Lung (tissue), 12 donors: ENCODE results near the gene CEACAM7. TPM values are rescaled to one million over a fixed set of nuclear protein-coding genes. Genes with fewer than 3 reads are reported as not detected.
A peak's percentile ranks its signal among the peaks of the same experiment; 100 is the strongest.

Experiments used
- ATAC-seq: fragments of 200-7000 bp; cut with Tn5 transposase; one replicate; pipeline ENCODE4 v1.9.1; 2020; ENCODE audit warnings: moderate number of reproducible peaks; ENCODE audit not compliant: insufficient read depth, low FRiP score
- DNase-seq, 3 donors: peaks; one replicate each; pipeline ENCODE4 v3.0.0-alpha.2; 2013 to 2017
- H3K27ac ChIP-seq, 2 donors: one replicate each; pipeline ENCODE4 v1.5.1; 2013; ENCODE audit warnings: mild to moderate bottlenecking in 2 of 2, moderate library complexity in 2 of 2, control low read depth in 1 of 2, inconsistent platforms in 1 of 2, low read depth in 1 of 2, low read length in 1 of 2
- H3K27me3 ChIP-seq, 3 donors: one replicate each; pipeline ENCODE4 v1.5.1; 2013; ENCODE audit warnings: low read length in 2 of 3; ENCODE audit not compliant: control insufficient read depth in 3 of 3, insufficient read depth in 3 of 3
- H3K36me3 ChIP-seq, 4 donors: one replicate each; pipeline ENCODE4 v1.5.1; 2013; ENCODE audit warnings: low read length in 4 of 4, mild to moderate bottlenecking in 1 of 4, moderate library complexity in 1 of 4; ENCODE audit not compliant: control insufficient read depth in 4 of 4, insufficient read depth in 4 of 4
- H3K4me1 ChIP-seq, 5 donors: one replicate each; pipeline ENCODE4 v1.5.1; 2013; ENCODE audit warnings: low read length in 5 of 5, mild to moderate bottlenecking in 2 of 5, moderate library complexity in 1 of 5; ENCODE audit not compliant: control insufficient read depth in 5 of 5, insufficient read depth in 5 of 5
- H3K4me3 ChIP-seq: one replicate; pipeline ENCODE4 v1.5.1; 2013; ENCODE audit warnings: mild to moderate bottlenecking, control low read depth, moderate library complexity
- H3K9ac ChIP-seq, 2 donors: one replicate each; pipeline ENCODE4 v1.5.1; 2013; ENCODE audit warnings: low read length in 2 of 2, control low read depth in 1 of 2; ENCODE audit not compliant: insufficient read depth in 1 of 2
- H3K9me3 ChIP-seq, 4 donors: one replicate each; pipeline ENCODE4 v1.5.1; 2013; ENCODE audit warnings: low read length in 3 of 4, mild to moderate bottlenecking in 1 of 4, moderate library complexity in 1 of 4; ENCODE audit not compliant: control insufficient read depth in 4 of 4, insufficient read depth in 3 of 4
- WGBS, 2 donors: extraction: QIAGEN DNeasy Blood & Tissue Kit; methylation state at CpG; one replicate each; pipeline ENCODE4 v1.1.7; 2013; 5-methylcytosine and 5-hydroxymethylcytosine counted together
- polyA plus RNA-seq, 2 donors: library from polyadenylated mRNA; stranded (reverse); fragments of 200-250 nt; gene quantifications; one replicate each; pipeline ENCODE4 v1.2.1, GENCODE V29; 2013
- total RNA-seq, 2 donors: library from RNA; depleted of rRNA in 1 of 2; stranded (reverse); fragments of >200 nt in 1 of 2; gene quantifications; one replicate each; pipeline ENCODE4 v1.2.1, GENCODE V29; 2014 to 2021
- TF ChIP-seq, protein P1 (sequence below): IDR thresholded peaks from 2 replicates; pipeline ENCODE4 v1.5.1; 2012; ENCODE audit warnings: mild to moderate bottlenecking; ENCODE audit errors: control extremely low read depth, extremely low read depth
- donor health status: control.
- donor health status: control.
- donor health status: Bipolar disorder and iron deficiency.
- donor health status: healthy.
- donor health status: DM: yes; HTN: yes; CAD: no.

CEACAM7 gene
- total and polyA plus RNA-seq, 4 donors, result 0.11 to 0.41 (median 0.26) TPM

- Histone ChIP-seq H3K9ac (no peak overlapping the region), H3K27me3 (no peaks in the 10 kb centered on the region), H3K9me3 (no peaks in the 10 kb centered on the region), H3K4me1 (no peaks in the 10 kb centered on the region), H3K27ac (peak overlapping the region in 1 of 2 donors; percentile 62), H3K36me3 (no peaks in the 10 kb centered on the region), H3K4me3 (no peak overlapping the region)
- TF ChIP-seq, protein P1, sequence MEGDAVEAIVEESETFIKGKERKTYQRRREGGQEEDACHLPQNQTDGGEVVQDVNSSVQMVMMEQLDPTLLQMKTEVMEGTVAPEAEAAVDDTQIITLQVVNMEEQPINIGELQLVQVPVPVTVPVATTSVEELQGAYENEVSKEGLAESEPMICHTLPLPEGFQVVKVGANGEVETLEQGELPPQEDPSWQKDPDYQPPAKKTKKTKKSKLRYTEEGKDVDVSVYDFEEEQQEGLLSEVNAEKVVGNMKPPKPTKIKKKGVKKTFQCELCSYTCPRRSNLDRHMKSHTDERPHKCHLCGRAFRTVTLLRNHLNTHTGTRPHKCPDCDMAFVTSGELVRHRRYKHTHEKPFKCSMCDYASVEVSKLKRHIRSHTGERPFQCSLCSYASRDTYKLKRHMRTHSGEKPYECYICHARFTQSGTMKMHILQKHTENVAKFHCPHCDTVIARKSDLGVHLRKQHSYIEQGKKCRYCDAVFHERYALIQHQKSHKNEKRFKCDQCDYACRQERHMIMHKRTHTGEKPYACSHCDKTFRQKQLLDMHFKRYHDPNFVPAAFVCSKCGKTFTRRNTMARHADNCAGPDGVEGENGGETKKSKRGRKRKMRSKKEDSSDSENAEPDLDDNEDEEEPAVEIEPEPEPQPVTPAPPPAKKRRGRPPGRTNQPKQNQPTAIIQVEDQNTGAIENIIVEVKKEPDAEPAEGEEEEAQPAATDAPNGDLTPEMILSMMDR, result no peak
- ATAC-seq (no peak), DNase-seq (peak in 1 of 3 donors; percentile 1)
- WGBS, 2 donors, result 72 to 86% methylated on average over 4 of the region's 4 CpGs
Measured at GRCh38 chr19:41734156-41734555, 46.1 kb upstream of the CEACAM7 start.

- Histone ChIP-seq H3K9ac (no peak overlapping the region), H3K27me3 (peaks cover 0 to 3% (median 0%) of the 10 kb centered on the region in 3 donors), H3K4me1 (no peaks in the 10 kb centered on the region), H3K9me3 (no peaks in the 10 kb centered on the region), H3K4me3 (no peak overlapping the region), H3K27ac (no peak overlapping the region), H3K36me3 (no peaks in the 10 kb centered on the region)
- DNase-seq, result no peak
- TF ChIP-seq, protein P1, result no peak
- ATAC-seq, result no peak
- WGBS, 2 donors, result 32 to 50% methylated on average over 5 of the region's 5 CpGs
Measured at GRCh38 chr19:41726493-41726892, 38.4 kb upstream of the CEACAM7 start.

GRCh38 chr19:41720103-41720502 lies 32.0 kb upstream of the CEACAM7 start:
- 85 to 94% methylated on average over 3 of the region's 3 CpGs for WGBS, 2 donors
- Histone ChIP-seq H3K4me3 (no peak overlapping the region), H3K4me1 (no peaks in the 10 kb centered on the region), H3K27ac (no peak overlapping the region), H3K27me3 (no peaks in the 10 kb centered on the region), H3K36me3 (no peaks in the 10 kb centered on the region), H3K9me3 (peaks cover 0 to 2% (median 0%) of the 10 kb centered on the region in 4 donors), H3K9ac (no peak overlapping the region)
- no peak for ATAC-seq
- no peak for DNase-seq
- TF ChIP-seq, protein P1, result no peak

GRCh38 chr19:41718761-41719160 lies 30.7 kb upstream of the CEACAM7 start:
- H3K9me3 ChIP-seq, result peaks cover 0 to 2% (median 0%) of the 10 kb centered on the region in 4 donors
- H3K4me3 ChIP-seq, result no peak overlapping the region
- 81 to 88% methylated on average over 6 of the region's 6 CpGs for WGBS, 2 donors
- no peaks in the 10 kb centered on the region for H3K27me3 ChIP-seq
- TF ChIP-seq, protein P1, result no peak
- H3K4me1 ChIP-seq, result no peaks in the 10 kb centered on the region
- ATAC-seq, result no peak
- DNase-seq, result no peak
- H3K27ac ChIP-seq, result no peak overlapping the region
- no peak overlapping the region for H3K9ac ChIP-seq
- no peaks in the 10 kb centered on the region for H3K36me3 ChIP-seq
